Retina (tissue), 1 donor: ENCODE measurements around the gene ZNF407.

Experiments
- DNase-seq: peaks from one replicate; pipeline ENCODE4 v3.0.0-alpha.2; 2016

The ZNF407 gene

GRCh38 chr18:74793746-74794145 lies 196.1 kb downstream of the ZNF407 start:
- DNase-seq = no peak

DNA sequence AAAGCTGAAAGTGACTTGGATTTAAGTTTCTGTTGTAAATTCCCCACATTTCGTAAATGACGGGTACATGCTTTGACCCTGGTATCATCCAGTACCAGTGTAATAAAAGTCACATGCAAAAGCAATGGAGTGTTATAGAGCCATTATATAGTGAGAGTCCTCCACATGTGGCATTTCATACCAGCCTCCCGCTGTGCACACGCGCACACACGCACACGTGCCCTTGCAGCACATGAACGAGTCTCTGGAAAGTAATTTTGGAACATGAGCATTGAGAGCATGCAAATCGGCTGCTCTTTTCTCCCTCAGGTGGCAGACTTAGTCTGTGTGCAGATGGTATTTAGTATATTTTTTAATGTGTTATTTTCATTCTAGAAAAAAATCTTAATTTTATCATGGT lies 198.1 kb downstream of the ZNF407 start:
- no peak for DNase-seq

- no peak for DNase-seq
These were observed 198.5 kb downstream of the ZNF407 start for GRCh38 chr18:74796211-74796610.

DNA sequence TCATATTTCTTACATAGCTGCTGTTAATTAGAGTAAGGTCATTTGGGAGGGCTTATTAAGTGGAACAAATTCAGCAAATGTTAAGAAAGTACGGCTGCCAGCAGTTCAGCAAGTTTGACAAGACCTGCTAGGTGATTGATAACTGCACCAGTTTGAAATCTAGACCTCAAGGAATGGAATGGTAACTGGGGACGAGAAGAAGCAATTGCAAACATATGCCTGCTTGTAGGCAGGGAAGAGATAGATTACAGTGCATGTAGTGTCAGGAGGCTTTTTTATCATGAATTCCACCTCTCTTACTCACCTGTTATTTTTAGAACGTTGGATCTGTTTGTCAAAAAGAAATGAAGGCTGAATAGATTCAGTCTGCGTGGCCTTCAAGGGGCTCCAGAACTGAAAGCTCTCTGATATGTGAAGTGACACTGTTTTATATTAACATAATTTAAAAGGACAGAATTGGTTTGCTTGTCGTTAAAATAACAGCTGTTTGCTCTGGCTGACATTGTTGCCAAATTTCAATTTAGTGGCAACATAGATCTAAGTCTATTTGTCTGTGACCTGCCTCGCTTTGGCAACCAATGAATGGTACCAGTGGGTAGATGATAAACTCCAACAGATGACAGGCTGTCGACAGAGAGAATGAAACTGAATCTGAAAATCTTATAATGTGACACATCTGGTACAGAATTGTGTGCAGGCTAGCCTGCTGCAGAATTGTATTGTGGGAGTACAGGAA lies 199.3 kb downstream of the ZNF407 start:
- no peak for DNase-seq

DNA sequence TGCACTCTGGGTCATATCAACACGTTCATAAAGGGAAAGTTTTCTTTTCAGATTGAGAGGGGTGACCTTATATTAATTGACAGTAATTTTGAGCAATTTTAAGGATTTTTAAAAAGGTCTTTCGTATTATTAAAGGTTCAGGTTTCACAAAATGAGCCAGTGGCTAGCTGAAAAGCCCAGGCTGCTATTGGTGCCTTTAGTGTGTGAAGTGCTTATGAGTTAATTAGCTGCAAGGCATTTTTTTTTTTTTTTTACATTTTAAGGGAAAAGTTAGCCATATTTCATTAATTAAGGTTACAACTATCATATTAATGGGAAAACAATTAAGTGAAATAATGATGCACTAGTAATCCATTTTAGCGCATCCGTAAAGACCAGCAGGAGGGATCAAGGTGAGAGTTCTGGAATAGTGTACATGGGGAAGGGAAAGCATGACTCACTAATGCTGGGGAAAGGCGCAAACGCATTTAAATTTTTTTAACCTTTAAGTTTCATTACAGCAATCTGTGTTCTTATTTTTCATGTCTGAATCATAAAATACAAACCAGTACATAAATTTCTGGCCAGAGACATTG lies 200.0 kb downstream of the ZNF407 start:
- no peak for DNase-seq

DNA sequence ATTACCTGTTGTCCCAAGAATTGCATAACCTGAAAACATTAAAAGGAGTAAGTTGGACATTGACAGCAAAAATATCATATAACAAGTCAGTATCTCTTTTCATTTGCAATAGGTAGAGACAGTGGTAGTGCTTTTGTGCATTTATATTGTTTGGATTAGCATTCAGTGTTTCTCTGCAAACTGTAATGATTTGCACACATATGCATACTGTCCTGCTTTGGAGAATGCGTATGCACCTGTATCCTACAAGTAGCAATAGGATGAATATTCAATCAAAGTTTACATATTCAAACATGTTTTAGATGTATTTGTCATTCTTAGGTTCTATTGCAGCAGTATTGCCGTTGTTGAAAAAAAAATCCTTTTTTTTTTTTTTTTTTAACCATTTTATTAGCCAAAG lies 201.9 kb downstream of the ZNF407 start:
- no peak for DNase-seq

DNA sequence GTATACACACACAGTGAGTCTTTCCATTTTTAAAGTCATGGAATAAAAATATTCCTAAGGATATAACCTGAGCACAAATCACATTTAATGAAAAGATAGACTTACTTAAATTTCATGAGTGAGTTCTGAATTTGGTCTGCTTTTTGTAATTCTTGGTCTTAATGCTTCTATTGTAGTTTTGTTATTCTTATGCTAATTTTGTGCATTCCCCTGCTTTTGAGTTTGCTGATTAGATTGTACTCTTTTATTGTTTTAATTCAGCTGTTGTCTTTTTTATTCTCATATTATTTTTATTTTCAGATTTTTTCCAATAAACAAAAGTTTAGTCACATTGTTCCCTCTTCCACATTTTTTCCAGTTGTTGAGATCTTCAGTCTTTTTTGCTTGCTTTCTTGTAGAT lies 202.4 kb downstream of the ZNF407 start:
- DNase-seq = no peak

- no peak for DNase-seq
These were observed 205.4 kb downstream of the ZNF407 start for GRCh38 chr18:74803117-74803516.

GRCh38 chr18:74803769-74804168 lies 206.1 kb downstream of the ZNF407 start:
- DNase-seq = no peak

DNA sequence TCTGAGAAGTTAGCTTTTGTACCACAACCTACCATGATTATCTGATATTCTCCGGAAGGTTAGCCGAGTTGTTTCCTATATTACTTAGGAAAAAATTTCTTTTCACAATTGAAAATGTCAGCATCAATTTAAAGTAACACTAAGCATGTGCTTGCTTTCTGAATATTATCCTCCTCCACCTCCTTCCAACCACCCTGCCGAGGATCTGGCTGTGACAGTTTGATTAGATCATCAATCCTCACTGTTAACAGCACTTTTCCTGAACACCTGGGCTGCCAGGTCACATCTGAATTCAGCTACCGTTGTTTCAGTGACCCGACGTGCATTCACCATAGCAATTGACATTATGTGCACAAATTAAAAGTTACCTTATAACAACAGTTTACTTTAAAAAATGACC lies 207.0 kb downstream of the ZNF407 start:
- no peak for DNase-seq

GRCh38 chr18:74806073-74806472 lies 208.4 kb downstream of the ZNF407 start:
- DNase-seq = no peak

DNA sequence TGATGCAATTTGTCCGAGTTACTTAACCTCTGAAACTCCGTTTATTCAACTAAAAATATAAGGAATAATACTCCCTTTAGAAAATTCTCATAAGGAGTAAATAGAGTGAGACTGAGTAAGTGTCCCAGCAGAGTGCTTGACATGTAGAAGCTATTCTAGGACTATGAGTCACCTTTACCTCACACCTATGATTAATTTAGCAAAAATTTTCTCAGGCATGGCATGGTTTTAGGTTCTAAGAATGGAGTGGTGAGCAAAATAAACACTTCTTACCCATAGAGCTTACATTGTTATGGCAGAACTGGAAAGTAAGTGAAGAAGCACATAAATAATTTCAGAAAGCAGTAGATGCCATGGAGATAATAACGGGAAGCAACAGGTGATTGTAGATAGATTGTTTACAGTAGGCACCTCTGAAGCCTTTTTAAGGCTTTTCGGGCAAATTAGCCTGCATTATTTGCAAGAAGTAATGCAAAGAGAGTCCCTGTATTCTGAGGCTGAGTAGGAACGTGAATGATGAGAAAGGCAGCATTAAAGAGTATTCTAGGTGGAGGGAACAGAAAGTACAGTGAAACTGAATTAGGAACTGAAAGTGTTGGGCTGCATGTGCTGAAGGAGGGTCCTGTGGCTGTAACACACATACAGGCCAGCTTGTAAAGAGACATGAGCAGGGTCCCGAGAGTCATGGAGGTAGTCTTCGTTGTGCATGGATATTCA lies 209.2 kb downstream of the ZNF407 start:
- no peak for DNase-seq

DNA sequence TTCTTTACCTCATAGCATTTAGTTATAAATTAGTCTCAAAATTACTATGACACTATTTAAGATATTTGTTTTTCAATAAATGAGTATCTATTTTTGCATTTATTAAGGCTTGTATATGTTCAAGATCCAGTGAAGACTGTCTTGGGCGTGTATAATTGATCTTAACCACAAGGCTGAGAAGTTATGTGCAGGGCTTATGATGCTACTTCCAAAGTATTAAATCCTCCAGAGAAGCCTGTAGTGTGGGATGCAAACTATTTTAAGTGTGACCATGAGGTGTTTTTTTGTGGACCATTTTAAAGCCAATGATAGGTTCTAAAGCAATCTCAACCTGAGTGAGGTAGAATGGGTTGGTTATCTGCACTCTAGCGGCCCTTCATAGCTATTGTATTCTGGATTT lies 219.9 kb downstream of the ZNF407 start:
- DNase-seq = no peak

DNA sequence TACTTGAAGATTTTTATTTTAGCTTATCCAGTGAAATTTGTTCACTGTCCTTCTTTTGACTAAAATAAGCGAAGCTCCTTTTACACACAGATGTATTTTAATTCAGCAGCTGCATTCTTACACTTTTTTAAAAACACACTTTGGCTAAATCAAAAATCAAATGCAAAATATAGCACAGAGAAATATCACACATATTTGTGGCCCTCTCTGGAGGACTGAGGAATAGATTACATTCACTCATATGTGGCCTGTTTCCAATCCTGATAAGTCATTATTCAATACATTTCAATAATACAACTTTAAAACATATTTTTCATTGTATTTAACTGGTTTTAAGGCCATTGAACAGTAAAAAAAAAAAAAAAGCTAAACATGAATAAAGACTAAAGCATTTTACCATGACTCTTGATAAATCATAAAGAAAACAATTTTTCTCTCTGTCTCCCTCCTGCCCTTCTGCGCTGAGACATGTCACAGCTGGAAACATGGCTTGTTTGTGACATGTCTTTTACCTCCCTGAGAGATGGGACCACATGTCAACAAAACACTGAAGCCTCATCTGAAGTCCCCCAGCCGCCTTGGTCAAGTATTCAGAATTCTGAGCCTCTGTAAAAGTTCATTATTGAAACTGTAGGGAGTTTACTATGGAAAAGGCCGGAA lies 221.0 kb downstream of the ZNF407 start:
- no peak for DNase-seq

DNA sequence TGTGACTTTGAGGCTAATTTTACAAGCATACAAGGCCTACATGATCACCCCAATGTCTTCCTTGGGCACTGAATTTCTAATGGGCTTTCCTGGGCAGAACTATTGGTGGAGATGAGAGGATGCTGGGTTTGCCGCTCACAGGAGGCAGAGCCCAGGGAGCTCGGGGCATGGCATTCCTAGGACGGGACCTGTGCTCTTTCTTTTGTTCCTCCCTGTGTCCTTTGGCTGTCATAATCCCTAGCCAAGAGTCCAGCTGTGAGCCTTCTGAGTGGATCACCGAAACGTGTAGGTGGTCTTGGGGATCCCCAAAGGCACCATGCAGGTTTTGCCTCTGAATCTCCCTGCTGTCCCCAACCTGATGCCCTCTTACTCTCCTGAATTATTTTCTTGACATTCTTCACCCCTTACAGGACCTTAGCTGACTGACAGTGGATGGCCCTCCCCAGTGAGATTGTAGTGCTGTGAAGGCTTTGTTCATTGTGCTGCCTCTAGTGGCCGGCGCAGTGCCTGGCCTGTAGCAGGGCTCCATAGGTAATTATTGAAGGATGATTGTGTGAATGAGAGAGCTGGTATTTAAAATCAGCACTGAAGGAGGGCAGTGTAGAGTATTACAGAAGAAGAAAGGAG lies 221.9 kb downstream of the ZNF407 start:
- DNase-seq = no peak

GRCh38 chr18:74820160-74820780 lies 222.6 kb downstream of the ZNF407 start:
- DNase-seq = no peak

GRCh38 chr18:74825460-74825859 lies 227.8 kb downstream of the ZNF407 start:
- DNase-seq = no peak

GRCh38 chr18:74826572-74826971 lies 228.9 kb downstream of the ZNF407 start:
- DNase-seq = no peak

DNA sequence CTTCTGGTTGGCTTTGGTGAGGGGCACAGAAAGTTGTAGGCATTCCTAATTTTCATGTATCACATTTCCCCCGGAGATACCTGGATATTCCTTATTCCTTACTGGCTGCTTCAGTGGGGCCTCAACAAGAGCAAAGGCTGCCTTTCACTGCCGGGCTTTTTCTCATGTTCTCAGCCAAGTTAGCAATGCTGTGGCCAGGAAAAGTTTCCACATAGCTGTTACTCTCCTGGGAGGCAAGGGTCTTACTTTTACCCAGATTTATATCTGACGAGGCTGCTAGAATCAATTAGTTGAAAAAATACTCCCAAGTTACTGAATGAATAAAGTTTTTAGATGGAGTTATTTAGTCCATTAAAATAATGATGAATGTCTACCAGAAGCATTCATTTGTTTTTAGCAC lies 230.5 kb downstream of the ZNF407 start:
- no peak for DNase-seq

DNA sequence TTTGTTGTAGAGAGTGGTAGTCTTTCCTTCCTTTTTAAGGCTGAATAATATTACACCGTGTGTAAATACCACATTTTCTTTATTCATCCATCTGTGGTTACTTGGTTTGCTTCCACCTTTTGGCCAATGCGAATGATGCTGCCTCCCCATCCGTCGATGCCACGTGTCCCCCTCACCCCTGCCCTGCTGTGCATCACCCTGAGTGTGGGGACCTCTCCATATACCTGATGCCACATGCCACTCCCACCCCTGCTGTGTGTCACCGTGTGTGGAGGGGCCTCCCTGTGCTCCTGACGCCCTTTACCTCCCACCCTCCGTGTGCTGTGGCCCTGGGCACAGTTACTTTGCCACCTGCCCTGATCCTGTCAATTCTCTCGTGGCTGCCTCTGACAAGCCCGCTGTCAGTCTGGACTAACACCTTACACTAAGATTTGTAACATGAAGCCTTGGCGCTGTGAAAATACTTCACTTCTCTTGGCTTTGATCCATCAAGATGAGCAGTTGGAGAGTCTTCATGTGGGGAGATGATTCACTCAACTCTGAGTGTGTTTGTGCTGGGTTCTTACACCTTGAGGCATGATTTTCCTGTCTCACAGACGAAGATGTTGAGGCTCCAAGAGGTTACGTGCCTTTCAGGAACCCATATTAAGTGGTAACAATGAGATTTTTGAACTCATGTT lies 234.0 kb downstream of the ZNF407 start:
- no peak for DNase-seq

GRCh38 chr18:74832381-74832780 lies 234.7 kb downstream of the ZNF407 start:
- DNase-seq = no peak

DNA sequence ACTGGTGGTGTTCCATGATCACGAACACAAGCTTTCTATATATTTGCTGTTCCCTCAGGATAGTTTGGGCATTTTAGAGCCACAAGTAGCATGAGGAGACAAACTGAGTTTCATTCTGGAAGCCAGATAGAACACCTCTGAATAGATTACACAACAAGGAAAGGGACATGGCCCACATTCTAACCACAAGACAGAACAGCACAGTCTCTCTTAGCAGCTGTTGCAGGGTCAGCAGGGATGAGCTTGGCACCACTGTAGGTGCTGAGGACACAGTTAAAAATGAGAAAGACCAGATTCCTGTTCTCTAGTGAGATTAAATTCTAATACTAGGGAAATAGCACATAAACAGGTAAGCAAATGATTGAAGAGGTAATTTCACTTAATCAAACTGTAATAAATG lies 235.3 kb downstream of the ZNF407 start:
- DNase-seq = no peak
